Muscle of leg (tissue), 11 donors: Measurements from ENCODE around the gene STRC. TPM values are rescaled to one million over a fixed set of nuclear protein-coding genes. Genes with fewer than 3 reads are reported as not detected.
A peak's percentile ranks its signal among the peaks of the same experiment; 100 is the strongest.
"Not testable (repeated sequence)": the region's sequence is repeated elsewhere in the genome, so short reads cannot be mapped to it uniquely, and the experiment has no call there.

Source experiments
- DNase-seq: peaks from one replicate; pipeline ENCODE4 v3.0.0; 2013
- H3K27ac ChIP-seq: one replicate; pipeline ENCODE4 v1.5.1; 2013; ENCODE audit warnings: mild to moderate bottlenecking, low read length, control low read depth
- H3K27me3 ChIP-seq: one replicate; pipeline ENCODE4 v1.6.1; 2013; ENCODE audit warnings: low read length; ENCODE audit not compliant: control insufficient read depth, insufficient read depth
- H3K36me3 ChIP-seq: one replicate; pipeline ENCODE4 v1.6.1; 2013; ENCODE audit warnings: low read length; ENCODE audit not compliant: control insufficient read depth, insufficient read depth
- H3K4me1 ChIP-seq: one replicate; pipeline ENCODE4 v1.6.1; 2013; ENCODE audit warnings: low read length; ENCODE audit not compliant: control insufficient read depth, insufficient read depth
- H3K4me3 ChIP-seq: one replicate; pipeline ENCODE4 v1.5.1; 2013; ENCODE audit warnings: low read length, control low read depth
- H3K9me3 ChIP-seq: replicated peaks from 2 replicates; pipeline ENCODE4 v1.6.1; 2013; ENCODE audit warnings: low read depth, low read length; ENCODE audit not compliant: control insufficient read depth
- WGBS: methylation state at CpG from one replicate; pipeline ENCODE4 v1.1.5; 2013; ENCODE audit warnings: missing lambda C conversion rate; ENCODE audit not compliant: insufficient coverage; 5-methylcytosine and 5-hydroxymethylcytosine counted together
- polyA plus RNA-seq, 8 donors: library from polyadenylated mRNA; unstranded; fragments of 120-200 nt; gene quantifications; one replicate each; pipeline versions ENCODE4 v1.2.1 to v1.2.3, GENCODE V29; 2013; ENCODE audit warnings: inconsistent platforms in 1 of 8, low replicate concordance in 1 of 8; ENCODE audit not compliant: insufficient read length in 8 of 8, insufficient read depth in 1 of 8
- total RNA-seq: library from RNA; stranded (reverse); fragments of 120-200 nt; gene quantifications from one replicate; pipeline ENCODE4 v1.2.4, GENCODE V29; 2013

STRC gene
- total and polyA plus RNA-seq, 9 donors = 0.09 to 1.6 (median 0.33) TPM

DNA sequence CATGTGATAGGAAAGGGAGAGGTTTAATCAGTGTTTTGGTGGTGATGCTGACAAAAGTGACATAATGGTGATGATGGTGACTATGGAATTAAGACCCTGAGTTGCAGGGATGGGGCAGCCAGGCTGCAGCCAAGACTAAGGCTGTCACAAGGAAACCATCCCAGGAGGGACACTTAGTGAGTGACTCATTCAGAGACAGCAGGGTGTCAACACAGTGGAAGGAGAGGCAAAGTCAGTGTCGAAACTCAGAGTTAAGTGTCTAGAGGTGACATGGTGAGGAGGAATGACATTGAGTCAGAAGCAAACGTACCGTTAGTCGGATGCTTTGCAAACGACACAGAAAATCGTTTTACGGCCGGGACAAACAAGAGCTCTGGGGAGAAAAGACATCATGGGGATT, 54.8 kb downstream of the STRC start:
- not testable (repeated sequence) for DNase-seq, H3K36me3 ChIP-seq, H3K9me3 ChIP-seq, H3K4me1 ChIP-seq, H3K4me3 ChIP-seq, H3K27ac ChIP-seq, H3K27me3 ChIP-seq
- WGBS = no CpG with 5 or more reads among the region's 8 CpGs

DNA sequence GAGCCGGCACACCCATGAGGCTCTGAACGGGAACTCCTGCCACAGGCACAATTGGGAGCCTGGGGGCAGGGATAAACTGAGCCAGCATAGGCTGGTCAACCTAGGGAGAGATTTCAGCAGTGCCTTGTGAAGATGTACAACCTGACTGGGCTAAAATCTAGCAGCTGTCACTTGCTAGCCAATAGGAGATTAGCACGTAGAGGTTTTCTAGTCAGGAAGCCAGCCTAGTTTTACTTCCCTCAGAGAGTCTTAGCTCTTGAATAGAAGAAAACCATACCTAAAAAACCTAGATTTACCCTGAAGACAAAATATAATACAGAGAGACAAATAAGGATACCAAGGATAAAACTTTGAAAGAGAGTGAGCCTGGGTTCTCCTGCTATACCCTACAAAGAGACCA, 55.8 kb downstream of the STRC start:
- not testable (repeated sequence) for H3K36me3 ChIP-seq, H3K27me3 ChIP-seq, H3K4me1 ChIP-seq, DNase-seq, H3K4me3 ChIP-seq, H3K27ac ChIP-seq, H3K9me3 ChIP-seq
- WGBS = no CpG with 5 or more reads among the region's 3 CpGs

DNA sequence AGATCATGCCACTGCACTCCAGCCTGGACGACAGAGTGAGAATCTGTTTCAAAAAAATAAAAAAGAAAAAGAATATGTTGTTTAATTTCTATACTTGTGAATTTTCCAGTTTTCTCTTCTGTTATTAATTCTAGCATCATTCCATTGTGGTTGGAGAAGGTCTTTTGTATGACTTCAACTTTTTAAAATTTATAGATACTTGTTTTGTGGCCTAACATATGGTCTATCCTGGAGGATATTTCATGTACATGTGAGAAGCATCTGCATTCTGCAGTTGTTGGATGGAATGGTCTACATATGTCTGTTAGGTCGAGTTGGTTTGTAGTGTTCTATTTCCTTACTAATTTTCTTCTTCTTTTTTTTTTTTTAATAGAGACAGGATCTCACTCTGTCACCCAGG, 65.6 kb downstream of the STRC start:
- Histone ChIP-seq H3K36me3 (no peaks in the 10 kb centered on the region), H3K27me3 (no peaks in the 10 kb centered on the region), H3K27ac (no peak overlapping the region), H3K9me3 (no peaks in the 10 kb centered on the region), H3K4me1 (no peaks in the 10 kb centered on the region), H3K4me3 (no peak overlapping the region)
- WGBS = no CpG with 5 or more reads among the region's 2 CpGs
- no peak for DNase-seq

DNA sequence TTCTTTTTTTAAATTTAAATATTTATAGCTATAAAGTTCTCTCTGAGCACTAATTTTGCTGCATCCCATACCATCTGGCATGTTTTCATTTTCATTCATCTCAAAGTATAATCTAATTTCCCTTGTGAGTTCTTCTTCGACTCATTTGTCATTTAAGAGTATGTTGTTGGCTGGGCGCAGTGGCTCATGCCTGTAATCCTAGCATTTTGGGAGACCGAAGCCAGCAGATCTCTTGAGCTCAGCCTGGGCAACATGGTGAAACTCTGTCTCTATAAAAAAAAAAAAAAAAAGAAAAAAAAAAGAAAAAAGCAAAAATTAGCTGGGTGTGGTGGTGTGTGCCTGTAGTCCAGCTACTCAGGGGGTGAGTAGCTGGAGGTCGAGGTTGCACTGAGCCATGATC, 66.3 kb downstream of the STRC start:
- no peaks in the 10 kb centered on the region for H3K4me1 ChIP-seq
- no peak overlapping the region for H3K4me3 ChIP-seq
- H3K27me3 ChIP-seq = no peaks in the 10 kb centered on the region
- no peaks in the 10 kb centered on the region for H3K36me3 ChIP-seq
- H3K27ac ChIP-seq = no peak overlapping the region
- WGBS = 100% methylated on average over 1 of the region's 4 CpGs
- no peaks in the 10 kb centered on the region for H3K9me3 ChIP-seq
- DNase-seq = peak; percentile 3

DNA sequence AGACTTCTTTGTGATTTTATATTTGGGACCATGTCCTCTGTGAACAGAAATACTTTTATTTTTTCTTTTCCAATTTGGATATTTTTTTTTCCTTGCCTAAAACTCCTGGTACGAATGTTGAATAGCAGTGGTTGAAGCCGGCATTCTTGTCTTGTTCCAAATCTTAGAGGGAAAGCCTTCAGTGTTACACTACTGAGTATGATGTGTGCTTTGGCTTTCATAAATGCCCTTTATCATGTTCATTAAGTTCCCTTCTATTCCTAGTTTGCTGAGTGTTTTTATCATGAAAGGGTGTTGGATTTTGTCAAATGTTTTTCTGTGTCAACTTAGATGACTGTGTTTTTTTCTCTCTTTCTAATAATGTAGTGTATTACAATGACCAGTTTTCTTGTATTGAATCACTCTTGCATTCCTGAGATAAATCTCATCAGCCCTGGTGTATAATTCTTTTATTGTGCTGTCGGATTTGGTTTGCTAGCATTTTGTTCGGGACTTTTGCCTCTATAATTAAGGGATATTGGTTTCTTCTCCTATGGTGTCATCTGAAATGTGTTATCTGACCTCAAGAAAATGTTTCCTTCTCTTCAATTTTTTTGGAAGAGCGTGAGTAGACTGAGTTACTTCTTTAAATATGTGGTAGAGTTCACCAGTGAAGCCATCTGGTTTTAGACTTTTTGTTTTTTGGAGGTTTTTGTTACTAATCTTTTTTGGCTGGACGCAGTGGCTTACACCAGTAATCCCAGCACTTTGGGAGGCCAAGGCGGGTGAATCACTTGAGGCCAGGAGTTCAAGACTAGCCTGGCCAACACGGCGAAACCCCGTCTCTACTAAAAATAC, 67.9 kb downstream of the STRC start:
- H3K4me3 ChIP-seq = no peak overlapping the region
- DNase-seq = peak; percentile 4
- H3K27ac ChIP-seq = no peak overlapping the region
- H3K4me1 ChIP-seq = no peaks in the 10 kb centered on the region
- H3K9me3 ChIP-seq = no peaks in the 10 kb centered on the region
- H3K36me3 ChIP-seq = no peaks in the 10 kb centered on the region
- 70% methylated on average over 2 of the region's 10 CpGs for WGBS
- H3K27me3 ChIP-seq = no peaks in the 10 kb centered on the region

Other genes with a start within 250 kb of the STRC start
- 18.8 TPM for gene ZSCAN29, start 247.8 kb downstream of the STRC start, total RNA-seq
- gene ZSCAN29, start 247.8 kb downstream of the STRC start, polyA plus RNA-seq = 10 to 100 TPM; 10.4 to 18.7 (median 14.5) TPM
- gene TUBGCP4, start 247.7 kb downstream of the STRC start, total RNA-seq = 7.0 TPM
- 10 to 100 TPM in 7 of 8 donors, 1 to 10 TPM in 1; 9.4 to 14.4 (median 11.2) TPM for gene TUBGCP4, start 247.7 kb downstream of the STRC start, polyA plus RNA-seq
- 48.8 TPM for gene TP53BP1, start 125.6 kb downstream of the STRC start, total RNA-seq
- gene TP53BP1, start 125.6 kb downstream of the STRC start, polyA plus RNA-seq = 10 to 100 TPM; 33.9 to 49.9 (median 45.9) TPM
- gene MAP1A, start 101.2 kb downstream of the STRC start, total RNA-seq = 22.9 TPM
- 10 to 100 TPM; 23.8 to 56.2 (median 43.6) TPM for gene MAP1A, start 101.2 kb downstream of the STRC start, polyA plus RNA-seq
- gene PPIP5K1, start 28.6 kb downstream of the STRC start, total RNA-seq = 6.1 TPM
- gene PPIP5K1, start 28.6 kb downstream of the STRC start, polyA plus RNA-seq = 1 to 10 TPM; 5.9 to 9.9 (median 7.0) TPM
- gene CKMT1B, start 24.8 kb downstream of the STRC start, total RNA-seq = not detected
- gene CKMT1B, start 24.8 kb downstream of the STRC start, polyA plus RNA-seq = 1 to 10 TPM in 1 of 8 donors, under 1 TPM in 1, not detected in 6; 0.34 to 1.4 TPM
- gene CATSPER2, start 30.0 kb upstream of the STRC start, total RNA-seq = 0.93 TPM
- gene CATSPER2, start 30.0 kb upstream of the STRC start, polyA plus RNA-seq = 1 to 10 TPM in 6 of 8 donors, under 1 TPM in 2; 0.79 to 4.1 (median 1.3) TPM
- not detected for gene CKMT1A, start 75.1 kb upstream of the STRC start, total RNA-seq
- gene CKMT1A, start 75.1 kb upstream of the STRC start, polyA plus RNA-seq = under 1 TPM in 3 of 8 donors, not detected in 5; 0.35 to 0.41 (median 0.38) TPM
- 101 TPM for gene PDIA3, start 127.6 kb upstream of the STRC start, total RNA-seq
- gene PDIA3, start 127.6 kb upstream of the STRC start, polyA plus RNA-seq = 100 to 1,000 TPM; 217 to 381 (median 241) TPM
- 2.3 TPM for gene ELL3, start 158.2 kb upstream of the STRC start, total RNA-seq
- gene ELL3, start 158.2 kb upstream of the STRC start, polyA plus RNA-seq = 1 to 10 TPM; 1.9 to 4.2 (median 2.8) TPM
- 650 TPM for gene SERF2, start 173.5 kb upstream of the STRC start, total RNA-seq
- 100 to 1,000 TPM; 505 to 760 (median 671) TPM for gene SERF2, start 173.5 kb upstream of the STRC start, polyA plus RNA-seq
- 0.18 TPM for gene SERINC4, start 181.4 kb upstream of the STRC start, total RNA-seq
- gene SERINC4, start 181.4 kb upstream of the STRC start, polyA plus RNA-seq = under 1 TPM in 4 of 8 donors, not detected in 4; 0.41 to 0.59 (median 0.49) TPM
- 3.9 TPM for gene HYPK, start 181.8 kb upstream of the STRC start, total RNA-seq
- 10 to 100 TPM in 5 of 8 donors, 1 to 10 TPM in 3; 5.4 to 20.3 (median 11.5) TPM for gene HYPK, start 181.8 kb upstream of the STRC start, polyA plus RNA-seq
- 25.9 TPM for gene MFAP1, start 205.9 kb upstream of the STRC start, total RNA-seq
- gene MFAP1, start 205.9 kb upstream of the STRC start, polyA plus RNA-seq = 10 to 100 TPM; 31.0 to 42.2 (median 34.7) TPM
- gene WDR76, start 208.2 kb upstream of the STRC start, total RNA-seq = 9.1 TPM
- 10 to 100 TPM in 2 of 8 donors, 1 to 10 TPM in 6; 7.2 to 12.2 (median 8.8) TPM for gene WDR76, start 208.2 kb upstream of the STRC start, polyA plus RNA-seq